SU-DHL-6 (cell line): Measurements from ENCODE around the gene ADAMTS17.

Experiments
- EZH2phosphoT487 ChIP-seq: fragments of 200-600 bp; sonication (generic), shearing (Covaris generic); conservative IDR thresholded peaks from 2 replicates; pipeline ENCODE4 v1.6.1; 2018; ENCODE audit warnings: mild to moderate bottlenecking, antibody characterized with exemption, low read length, moderate library complexity, mixed read lengths
- TF ChIP-seq, protein P1 (sequence below): fragments of 200-600 bp; sonication (generic); IDR thresholded peaks from one replicate; pipeline ENCODE4 v1.5.1; 2017; ENCODE audit warnings: antibody characterized with exemption, mild to moderate bottlenecking, low read length, moderate library complexity; ENCODE audit not compliant: insufficient read depth, poor library complexity, severe bottlenecking

DNA sequence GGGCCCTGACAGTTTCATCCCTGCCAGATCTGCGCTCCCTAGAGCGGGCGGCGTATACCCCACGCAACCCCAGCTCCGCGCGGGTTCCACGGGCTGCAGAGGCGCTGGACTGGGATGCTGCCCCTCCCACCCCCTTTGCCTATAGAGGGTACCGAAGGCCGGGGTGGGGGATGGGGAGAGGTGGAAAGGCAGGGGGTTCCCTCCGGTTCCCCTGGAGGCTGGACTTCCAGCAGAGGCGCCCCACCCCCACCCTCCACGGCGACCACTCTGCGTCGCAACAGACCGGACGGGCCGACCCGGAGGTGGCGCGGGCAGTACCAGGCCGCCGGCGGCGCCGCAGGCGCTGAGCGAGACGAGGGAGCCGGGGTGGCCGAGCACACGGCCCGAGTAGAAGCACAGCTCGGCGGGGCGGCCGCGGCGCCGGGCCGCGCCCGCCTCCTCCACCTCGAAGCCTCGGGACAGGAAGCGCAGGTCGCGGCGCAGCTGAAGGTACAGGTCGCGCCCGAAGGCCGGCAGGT lies 995 bp downstream of the ADAMTS17 start:
- TF ChIP-seq, protein P1, sequence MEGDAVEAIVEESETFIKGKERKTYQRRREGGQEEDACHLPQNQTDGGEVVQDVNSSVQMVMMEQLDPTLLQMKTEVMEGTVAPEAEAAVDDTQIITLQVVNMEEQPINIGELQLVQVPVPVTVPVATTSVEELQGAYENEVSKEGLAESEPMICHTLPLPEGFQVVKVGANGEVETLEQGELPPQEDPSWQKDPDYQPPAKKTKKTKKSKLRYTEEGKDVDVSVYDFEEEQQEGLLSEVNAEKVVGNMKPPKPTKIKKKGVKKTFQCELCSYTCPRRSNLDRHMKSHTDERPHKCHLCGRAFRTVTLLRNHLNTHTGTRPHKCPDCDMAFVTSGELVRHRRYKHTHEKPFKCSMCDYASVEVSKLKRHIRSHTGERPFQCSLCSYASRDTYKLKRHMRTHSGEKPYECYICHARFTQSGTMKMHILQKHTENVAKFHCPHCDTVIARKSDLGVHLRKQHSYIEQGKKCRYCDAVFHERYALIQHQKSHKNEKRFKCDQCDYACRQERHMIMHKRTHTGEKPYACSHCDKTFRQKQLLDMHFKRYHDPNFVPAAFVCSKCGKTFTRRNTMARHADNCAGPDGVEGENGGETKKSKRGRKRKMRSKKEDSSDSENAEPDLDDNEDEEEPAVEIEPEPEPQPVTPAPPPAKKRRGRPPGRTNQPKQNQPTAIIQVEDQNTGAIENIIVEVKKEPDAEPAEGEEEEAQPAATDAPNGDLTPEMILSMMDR: no peak
- no peak for TF ChIP-seq EZH2phosphoT487
